Natural killer cell (primary cell): Measurements from ENCODE around the gene FN3K. TPM values are rescaled to one million over a fixed set of nuclear protein-coding genes. Genes with fewer than 3 reads are reported as not detected.

ENCODE experiments used
- ATAC-seq, 3 donors: fragments of 150-1000 bp in 2 of 3; fragments of 200-7000 bp in 1 of 3; cut with Tn5 transposase; 1 replicate in 1 of 3; 2 replicates in 2 of 3; pipeline ENCODE4 v1.10.0; 2021; ENCODE audit warnings: mild to moderate bottlenecking in 2 of 3, moderate library complexity in 2 of 3
- DNase-seq, 2 donors: peaks; one replicate each; pipeline versions ENCODE4 v3.0.0 to v3.0.0-alpha.2; 2013 to 2021; ENCODE audit warnings: mixed read lengths in 1 of 2
- H3K27ac ChIP-seq: one replicate; pipeline ENCODE4 v1.5.1; 2013; ENCODE audit warnings: mild to moderate bottlenecking, low read length
- H3K27me3 ChIP-seq: one replicate; pipeline ENCODE4 v1.6.1; 2013; ENCODE audit warnings: low read length; ENCODE audit not compliant: control insufficient read depth, insufficient read depth
- H3K36me3 ChIP-seq: one replicate; pipeline ENCODE4 v1.6.1; 2013; ENCODE audit warnings: low read length; ENCODE audit not compliant: control insufficient read depth, insufficient read depth
- H3K4me1 ChIP-seq: one replicate; pipeline ENCODE4 v1.6.1; 2013; ENCODE audit warnings: low read length; ENCODE audit not compliant: control insufficient read depth, insufficient read depth
- H3K4me3 ChIP-seq: one replicate; pipeline ENCODE4 v1.5.1; 2013; ENCODE audit warnings: low read length
- H3K9me3 ChIP-seq: one replicate; pipeline ENCODE4 v1.6.1; 2013; ENCODE audit warnings: low read length; ENCODE audit not compliant: control insufficient read depth, insufficient read depth
- H3K27ac Mint-ChIP-seq, 2 donors: one replicate each; pipeline ENCODE4 v1.8.0; 2022; ENCODE audit warnings: mild to moderate bottlenecking in 2 of 2, mixed read lengths in 2 of 2, moderate library complexity in 1 of 2
- H3K27me3 Mint-ChIP-seq, 2 donors: one replicate each; pipeline ENCODE4 v1.8.0; 2022; ENCODE audit warnings: low read depth in 2 of 2, mixed read lengths in 2 of 2
- H3K36me3 Mint-ChIP-seq: one replicate; pipeline ENCODE4 v1.8.0; 2022; ENCODE audit warnings: mixed read lengths
- H3K4me1 Mint-ChIP-seq, 2 donors: one replicate each; pipeline ENCODE4 v1.8.0; 2022; ENCODE audit warnings: mixed read lengths in 2 of 2
- H3K4me3 Mint-ChIP-seq: one replicate; pipeline ENCODE4 v1.8.0; 2022; ENCODE audit warnings: mild to moderate bottlenecking, moderate library complexity, mixed read lengths
- H3K9me3 Mint-ChIP-seq, 2 donors: one replicate each; pipeline ENCODE4 v1.8.0; 2022; ENCODE audit warnings: mixed read lengths in 2 of 2
- CTCF ChIP-seq: fragments of 200-600 bp; IDR thresholded peaks from one replicate; pipeline ENCODE4 v1.8.0; 2022; ENCODE audit warnings: antibody characterized with exemption
- WGBS: methylation state at CpG from one replicate; pipeline ENCODE4 v1.1.7; 2013; ENCODE audit warnings: missing lambda C conversion rate; ENCODE audit not compliant: insufficient coverage; 5-methylcytosine and 5-hydroxymethylcytosine counted together
- intact Hi-C: fragments of 100-400 bp; cut with micrococcal nuclease; formaldehyde crosslinking; loops from one replicate; pipeline ENCODE4 v1.14.2; 2022
- total RNA-seq, 4 donors: library from RNA; stranded (reverse); fragments of 120-200 nt in 1 of 4; gene quantifications; one replicate each; pipeline versions ENCODE4 v1.2.3 to v1.2.4, GENCODE V29; 2013 to 2022

The FN3K gene
- total RNA-seq, 3 donors from 2014 or later (not counting 1 experiment from before 2014, with no cell fraction given), result 4.9 to 6.1 (median 5.5) TPM

- DNase-seq (no peak), ATAC-seq (no peak)
- H3K27ac ChIP-seq, result no peak overlapping the region
- H3K27me3 Mint-ChIP-seq, result no peaks in the 10 kb centered on the region
- no peaks in the 10 kb centered on the region for H3K9me3 Mint-ChIP-seq
- no peak overlapping the region for H3K4me3 Mint-ChIP-seq
- intact Hi-C loops, result no loop called here
- no peaks in the 10 kb centered on the region for H3K27me3 ChIP-seq
- peaks cover 14 to 26% of the 10 kb centered on the region in 2 donors for H3K4me1 Mint-ChIP-seq
- peaks cover 5% of the 10 kb centered on the region for H3K36me3 Mint-ChIP-seq
- WGBS, result 94% methylated on average over 18 of the region's 18 CpGs
- H3K27ac Mint-ChIP-seq, result no peak overlapping the region
- no peak overlapping the region for H3K4me3 ChIP-seq
- TF ChIP-seq CTCF, result no peak
- H3K4me1 ChIP-seq, result peaks cover 21% of the 10 kb centered on the region
- no peaks in the 10 kb centered on the region for H3K9me3 ChIP-seq
- peaks cover 27% of the 10 kb centered on the region for H3K36me3 ChIP-seq
Observed at GRCh38 chr17:82718986-82719685, 16.3 kb upstream of the FN3K start.

- Mint-ChIP-seq H3K36me3 (peaks cover 5% of the 10 kb centered on the region), H3K4me1 (peaks cover 14 to 26% of the 10 kb centered on the region in 2 donors), H3K9me3 (no peaks in the 10 kb centered on the region), H3K27ac (no peak overlapping the region), H3K27me3 (no peaks in the 10 kb centered on the region), H3K4me3 (no peak overlapping the region)
- no peak overlapping the region for H3K4me3 ChIP-seq
- H3K36me3 ChIP-seq, result peaks cover 27% of the 10 kb centered on the region
- H3K9me3 ChIP-seq, result no peaks in the 10 kb centered on the region
- intact Hi-C loops, result no loop called here
- DNase-seq (no peak), ATAC-seq (no peak)
- no peak overlapping the region for H3K27ac ChIP-seq
- no peaks in the 10 kb centered on the region for H3K27me3 ChIP-seq
- TF ChIP-seq CTCF, result no peak
- H3K4me1 ChIP-seq, result peaks cover 21% of the 10 kb centered on the region
- 97% methylated on average over 19 of the region's 19 CpGs for WGBS
Observed at GRCh38 chr17:82720204-82720603, 15.2 kb upstream of the FN3K start.

- Histone ChIP-seq H3K4me1 (peaks cover 8% of the 10 kb centered on the region), H3K27ac (no peak overlapping the region), H3K9me3 (no peaks in the 10 kb centered on the region), H3K4me3 (no peak overlapping the region), H3K36me3 (peaks cover 38% of the 10 kb centered on the region), H3K27me3 (no peaks in the 10 kb centered on the region)
- DNase-seq (no peak), ATAC-seq (no peak)
- H3K4me1 Mint-ChIP-seq, result peaks cover 8 to 13% of the 10 kb centered on the region in 2 donors
- peaks cover 6% of the 10 kb centered on the region for H3K36me3 Mint-ChIP-seq
- intact Hi-C loops, result no loop called here
- H3K4me3 Mint-ChIP-seq, result no peak overlapping the region
- no peak overlapping the region for H3K27ac Mint-ChIP-seq
- H3K9me3 Mint-ChIP-seq, result no peaks in the 10 kb centered on the region
- 97% methylated on average over 18 of the region's 19 CpGs for WGBS
- TF ChIP-seq CTCF, result no peak
- no peaks in the 10 kb centered on the region for H3K27me3 Mint-ChIP-seq
Observed at GRCh38 chr17:82722341-82723013, 12.9 kb upstream of the FN3K start.
